CD14-positive monocyte (primary cell): Measurements from ENCODE around the gene WIPI1. TPM values are rescaled to one million over a fixed set of nuclear protein-coding genes. Genes with fewer than 3 reads are reported as not detected.
A peak's percentile ranks its signal among the peaks of the same experiment; 100 is the strongest.

Experiments used
- DNase-seq, 3 donors: peaks; one replicate each; pipeline ENCODE4 v3.0.0-alpha.2; 2011 to 2022
- H2AFZ ChIP-seq: 2 replicates; pipeline ENCODE4 v1.6.0; 2012; ENCODE audit warnings: mild to moderate bottlenecking, low read depth, low read length, inconsistent platforms; ENCODE audit not compliant: insufficient read depth, poor library complexity, severe bottlenecking
- H3K27ac ChIP-seq, 2 donors: 1 replicate in 1 of 2; 2 replicates in 1 of 2; pipeline ENCODE4 v1.5.1; 2012 to 2013; ENCODE audit warnings: low read length in 2 of 2, control low read depth in 1 of 2, inconsistent platforms in 1 of 2, low read depth in 1 of 2, mild to moderate bottlenecking in 1 of 2
- H3K27me3 ChIP-seq, 2 donors: one replicate each; pipeline versions ENCODE4 v1.6.0 to v1.6.1; 2011 to 2013; ENCODE audit warnings: low read length in 2 of 2; ENCODE audit not compliant: control insufficient read depth in 2 of 2, insufficient read depth in 2 of 2
- H3K36me3 ChIP-seq, 2 donors: replicated peaks in 1 of 2; 1 replicate in 1 of 2; 2 replicates in 1 of 2; pipeline versions ENCODE4 v1.5.1 to v1.6.1; 2012 to 2013; ENCODE audit warnings: low read length in 2 of 2, control low read depth in 1 of 2, inconsistent platforms in 1 of 2, mild to moderate bottlenecking in 1 of 2; ENCODE audit not compliant: insufficient read depth in 2 of 2, control insufficient read depth in 1 of 2
- H3K4me1 ChIP-seq, 2 donors: 1 replicate in 1 of 2; 2 replicates in 1 of 2; pipeline versions ENCODE4 v1.5.1 to v1.6.1; 2012 to 2013; ENCODE audit warnings: low read length in 2 of 2, control low read depth in 1 of 2, inconsistent platforms in 1 of 2, mild to moderate bottlenecking in 1 of 2, moderate library complexity in 1 of 2; ENCODE audit not compliant: insufficient read depth in 2 of 2, control insufficient read depth in 1 of 2
- H3K4me2 ChIP-seq: replicated peaks from 2 replicates; pipeline ENCODE3; 2012; ENCODE audit warnings: low read length, moderate library complexity, mild to moderate bottlenecking; ENCODE audit not compliant: poor library complexity, severe bottlenecking; ENCODE audit errors: extremely low read depth
- H3K4me3 ChIP-seq, 3 experiments: fragments of 200-600 bp in 1 of 3; sonication (generic) in 1 of 3; replicated peaks in 1 of 3; 1 replicate in 2 of 3; 2 replicates in 1 of 3; pipeline ENCODE4 v1.5.1; 2011 to 2013; ENCODE audit warnings: low read length in 3 of 3, mild to moderate bottlenecking in 3 of 3, control low read depth in 2 of 3, low read depth in 2 of 3, inconsistent platforms in 1 of 3, moderate library complexity in 1 of 3
- H3K79me2 ChIP-seq: 2 replicates; pipeline ENCODE4 v1.6.0; 2012; ENCODE audit warnings: mild to moderate bottlenecking, control low read depth, inconsistent platforms, low read length, moderate library complexity; ENCODE audit not compliant: insufficient read depth
- H3K9ac ChIP-seq: 2 replicates; pipeline ENCODE4 v1.6.0; 2017; ENCODE audit warnings: low read length, mild to moderate bottlenecking; ENCODE audit not compliant: insufficient read depth, poor library complexity, severe bottlenecking
- H3K9me3 ChIP-seq, 2 donors: replicated peaks in 1 of 2; 1 replicate in 1 of 2; 2 replicates in 1 of 2; pipeline versions ENCODE4 v1.5.1 to v1.6.1; 2012 to 2013; ENCODE audit warnings: low read length in 2 of 2, control low read depth in 1 of 2; ENCODE audit not compliant: control insufficient read depth in 1 of 2, insufficient read depth in 1 of 2
- H4K20me1 ChIP-seq: 2 replicates; pipeline ENCODE4 v1.6.0; 2012; ENCODE audit warnings: mild to moderate bottlenecking, low read length, control low read depth, moderate library complexity; ENCODE audit not compliant: insufficient read depth
- H3K27ac Mint-ChIP-seq, 7 donors: one replicate each; pipeline ENCODE4 v1.8.0; 2020; ENCODE audit warnings: mild to moderate bottlenecking in 7 of 7, mixed read lengths in 7 of 7, moderate library complexity in 6 of 7, inconsistent platforms in 2 of 7
- H3K27me3 Mint-ChIP-seq, 3 donors: one replicate each; pipeline ENCODE4 v1.8.0; 2021 to 2022; ENCODE audit warnings: low read depth in 3 of 3, mild to moderate bottlenecking in 3 of 3, mixed read lengths in 3 of 3, moderate library complexity in 3 of 3, inconsistent platforms in 1 of 3
- H3K36me3 Mint-ChIP-seq, 2 donors: one replicate each; pipeline ENCODE4 v1.8.0; 2020; ENCODE audit warnings: mixed read lengths in 2 of 2, inconsistent platforms in 1 of 2, mild to moderate bottlenecking in 1 of 2
- H3K4me1 Mint-ChIP-seq: one replicate; pipeline ENCODE4 v1.8.0; 2020; ENCODE audit warnings: mild to moderate bottlenecking, mixed read lengths
- H3K4me3 Mint-ChIP-seq, 2 donors: one replicate each; pipeline ENCODE4 v1.8.0; 2020; ENCODE audit warnings: mild to moderate bottlenecking in 2 of 2, mixed read lengths in 2 of 2, moderate library complexity in 1 of 2
- H3K9me3 Mint-ChIP-seq, 7 donors: one replicate each; pipeline ENCODE4 v1.8.0; 2020 to 2022; ENCODE audit warnings: mixed read lengths in 7 of 7, mild to moderate bottlenecking in 6 of 7, moderate library complexity in 6 of 7, inconsistent platforms in 2 of 7
- WGBS: methylation state at CpG from one replicate; pipeline ENCODE4 v1.1.5; 2013; ENCODE audit warnings: missing lambda C conversion rate; ENCODE audit not compliant: insufficient coverage; 5-methylcytosine and 5-hydroxymethylcytosine counted together
- intact Hi-C, 2 donors: fragments of 100-400 bp; cut with micrococcal nuclease; formaldehyde crosslinking; loops; one replicate each; pipeline versions ENCODE4 v1.15.0 to v1.15.1; 2023
- polyA plus RNA-seq, 3 donors: library from polyadenylated mRNA; depleted of rRNA in 1 of 3; unstranded in 2 of 3; stranded (reverse) in 1 of 3; fragments of 300-500 nt in 2 of 3; fragments of >200 nt in 1 of 3; fragmentation: Illumina TruSeq in 2 of 3; gene quantifications; 1 replicate in 2 of 3; 2 replicates in 1 of 3; pipeline ENCODE4 v1.2.3, GENCODE V29; 2012 to 2021
- TF ChIP-seq, protein P1 (sequence below): fragments of 200-600 bp; IDR thresholded peaks from one replicate; pipeline ENCODE4 v1.8.0; 2022; ENCODE audit warnings: antibody characterized with exemption, mild to moderate bottlenecking

Gene WIPI1
- polyA plus RNA-seq, 3 donors = 19.9 to 31.9 (median 22.1) TPM

DNA sequence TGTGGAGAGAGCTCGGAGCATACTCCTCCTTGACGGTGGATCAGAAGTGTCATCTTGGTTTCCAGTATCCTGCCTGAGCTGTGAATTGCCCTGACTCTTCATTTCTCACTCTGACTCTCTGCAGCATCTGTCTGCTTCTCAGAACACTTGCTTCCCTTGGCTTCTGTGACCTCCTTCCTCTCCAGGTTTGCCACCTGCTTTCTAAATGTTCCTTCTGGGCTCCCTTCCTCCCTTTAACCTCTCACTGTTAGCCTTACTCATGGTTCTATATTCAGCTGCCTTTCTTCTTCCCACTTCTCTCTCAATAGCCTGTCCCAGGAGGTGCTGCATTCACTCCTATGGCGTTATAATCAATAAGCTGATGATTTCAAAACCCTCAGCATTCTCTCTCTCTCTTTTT, 43.8 kb upstream of the WIPI1 start:
- Histone ChIP-seq H3K27ac (no peak overlapping the region), H3K4me2 (no peak overlapping the region), H3K79me2 (no peaks in the 10 kb centered on the region), H2AFZ (no peak overlapping the region), H3K9ac (no peak overlapping the region), H3K36me3 (no peaks in the 10 kb centered on the region), H4K20me1 (no peaks in the 10 kb centered on the region), H3K27me3 (no peaks in the 10 kb centered on the region), H3K9me3 (no peaks in the 10 kb centered on the region), H3K4me3 (no peak overlapping the region), H3K4me1 (peaks cover 56 to 61% of the 10 kb centered on the region in 2 donors)
- TF ChIP-seq, protein P1, sequence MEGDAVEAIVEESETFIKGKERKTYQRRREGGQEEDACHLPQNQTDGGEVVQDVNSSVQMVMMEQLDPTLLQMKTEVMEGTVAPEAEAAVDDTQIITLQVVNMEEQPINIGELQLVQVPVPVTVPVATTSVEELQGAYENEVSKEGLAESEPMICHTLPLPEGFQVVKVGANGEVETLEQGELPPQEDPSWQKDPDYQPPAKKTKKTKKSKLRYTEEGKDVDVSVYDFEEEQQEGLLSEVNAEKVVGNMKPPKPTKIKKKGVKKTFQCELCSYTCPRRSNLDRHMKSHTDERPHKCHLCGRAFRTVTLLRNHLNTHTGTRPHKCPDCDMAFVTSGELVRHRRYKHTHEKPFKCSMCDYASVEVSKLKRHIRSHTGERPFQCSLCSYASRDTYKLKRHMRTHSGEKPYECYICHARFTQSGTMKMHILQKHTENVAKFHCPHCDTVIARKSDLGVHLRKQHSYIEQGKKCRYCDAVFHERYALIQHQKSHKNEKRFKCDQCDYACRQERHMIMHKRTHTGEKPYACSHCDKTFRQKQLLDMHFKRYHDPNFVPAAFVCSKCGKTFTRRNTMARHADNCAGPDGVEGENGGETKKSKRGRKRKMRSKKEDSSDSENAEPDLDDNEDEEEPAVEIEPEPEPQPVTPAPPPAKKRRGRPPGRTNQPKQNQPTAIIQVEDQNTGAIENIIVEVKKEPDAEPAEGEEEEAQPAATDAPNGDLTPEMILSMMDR = no peak
- intact Hi-C loops = no loop called here
- H3K36me3 Mint-ChIP-seq = no peaks in the 10 kb centered on the region
- no peak for DNase-seq
- peaks cover 54% of the 10 kb centered on the region for H3K4me1 Mint-ChIP-seq
- peaks cover 0 to 5% (median 0%) of the 10 kb centered on the region in 7 donors for H3K9me3 Mint-ChIP-seq
- H3K27me3 Mint-ChIP-seq = peaks cover 0 to 1% (median 0%) of the 10 kb centered on the region in 3 donors
- H3K27ac Mint-ChIP-seq = peak overlapping the region in 3 of 7 donors; percentile 1 to 54 (median 13)
- 100% methylated on average over 3 of the region's 3 CpGs for WGBS
- H3K4me3 Mint-ChIP-seq = no peak overlapping the region

DNA sequence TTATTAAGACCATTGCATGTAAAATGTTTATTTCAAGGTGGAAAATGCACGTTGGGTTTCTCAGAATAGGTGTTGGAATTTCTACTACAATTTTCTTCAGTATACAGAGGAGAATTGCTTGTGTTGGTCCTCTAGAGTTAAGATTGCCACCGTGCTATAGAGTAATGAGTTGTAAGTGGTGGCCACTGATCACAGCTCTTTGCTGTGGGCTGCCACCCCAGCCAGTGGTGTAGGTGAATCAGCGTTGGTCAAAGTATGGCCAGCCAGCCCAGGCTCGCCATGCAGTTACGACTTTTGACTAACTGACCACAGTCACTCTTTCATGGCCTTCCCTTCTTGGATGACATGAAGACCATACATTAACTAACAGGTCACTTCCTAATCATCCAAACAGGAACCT, 42.3 kb upstream of the WIPI1 start:
- H3K36me3 Mint-ChIP-seq = no peaks in the 10 kb centered on the region
- intact Hi-C loops = no loop called here
- H3K4me2 ChIP-seq = peak overlapping the region; percentile 67

More for the DNA sequence above, 42.3 kb upstream of the WIPI1 start:
- peaks cover 54% of the 10 kb centered on the region for H3K4me1 Mint-ChIP-seq
- H3K36me3 ChIP-seq = no peaks in the 10 kb centered on the region
- DNase-seq = no peak
- no peak overlapping the region for H3K4me3 Mint-ChIP-seq
- TF ChIP-seq, protein P1 = no peak
- H3K27me3 ChIP-seq = no peaks in the 10 kb centered on the region
- peak overlapping the region; percentile 85 to 92 for H3K27ac ChIP-seq
- peak overlapping the region in 3 of 7 donors; percentile 95 to 98 (median 96) for H3K27ac Mint-ChIP-seq
- H3K9me3 ChIP-seq = no peaks in the 10 kb centered on the region
- 100% methylated on average over 4 of the region's 5 CpGs for WGBS
- H3K4me3 ChIP-seq = peak overlapping the region in 1 of 3 experiments; percentile 69
- no peak overlapping the region for H3K9ac ChIP-seq
- H3K9me3 Mint-ChIP-seq = peaks cover 0 to 3% (median 0%) of the 10 kb centered on the region in 7 donors
- peaks cover 0 to 2% (median 0%) of the 10 kb centered on the region in 3 donors for H3K27me3 Mint-ChIP-seq
- H3K79me2 ChIP-seq = no peaks in the 10 kb centered on the region
- no peaks in the 10 kb centered on the region for H4K20me1 ChIP-seq
- H2AFZ ChIP-seq = no peak overlapping the region
- H3K4me1 ChIP-seq = peaks cover 50 to 56% of the 10 kb centered on the region in 2 donors
